ENCODE results near the gene THTPA. TPM values are rescaled to one million over a fixed set of nuclear protein-coding genes. Genes with fewer than 3 reads are reported as not detected.
A peak's percentile ranks its signal among the peaks of the same experiment; 100 is the strongest.

Gene THTPA
- total RNA-seq, 1 donor from 2014 or later, result 7.7 TPM

GRCh38 chr14:23555533-23555881, 564 bp upstream of the THTPA start:
- Histone ChIP-seq H4K20me1 (ENCODE audit: low read depth) (no peaks in the 10 kb centered on the region), H3K4me1 (peaks cover 16% of the 10 kb centered on the region), H3F3A (ENCODE audit: low read depth) (peaks cover 45% of the 10 kb centered on the region), H3K9ac (no peak overlapping the region), H3K79me2 (ENCODE audit: low read depth) (peaks cover 18% of the 10 kb centered on the region), H3K4me2 (peak overlapping the region; percentile 84), H3K9me3 (ENCODE audit: low read depth) (no peaks in the 10 kb centered on the region), H3K36me3 (no peaks in the 10 kb centered on the region), H3K27ac (no peak overlapping the region), H2AFZ (replicated peaks) (peak overlapping the region; percentile 94), H3K4me3 (peak overlapping the region; percentile 88), H3K27me3 (no peaks in the 10 kb centered on the region)
- peaks cover 28% of the 10 kb centered on the region for H3K4me1 Mint-ChIP-seq
- no peaks in the 10 kb centered on the region for H3K9me3 Mint-ChIP-seq
- H3K27me3 Mint-ChIP-seq (ENCODE audit: insufficient read depth, low read depth), result peaks cover 2% of the 10 kb centered on the region
- TF ChIP-seq CTCF (IDR thresholded peaks at IDR 0.05), result no peak
- no peak for TF ChIP-seq EZH2phosphoT487 (IDR thresholded peaks at IDR 0.05)
- no peak for TF ChIP-seq EZH2 (IDR thresholded peaks at IDR 0.05)
- peaks cover 3% of the 10 kb centered on the region for H3K36me3 Mint-ChIP-seq
- peak overlapping the region; percentile 79 for H3K27ac Mint-ChIP-seq
- H3K4me3 Mint-ChIP-seq, result peak overlapping the region; percentile 93
- DNase-seq (ENCODE audit: low spot score), result no peak

- H3K4me3 Mint-ChIP-seq, result peak overlapping the region; percentile 93
- H3K9me3 Mint-ChIP-seq, result no peaks in the 10 kb centered on the region
- Histone ChIP-seq H4K20me1 (ENCODE audit: low read depth) (no peaks in the 10 kb centered on the region), H3K27ac (no peak overlapping the region), H3K79me2 (ENCODE audit: low read depth) (peaks cover 15% of the 10 kb centered on the region), H3K9me3 (ENCODE audit: low read depth) (no peaks in the 10 kb centered on the region), H3K4me2 (peak overlapping the region; percentile 84), H3K9ac (no peak overlapping the region), H3K27me3 (no peaks in the 10 kb centered on the region), H3F3A (ENCODE audit: low read depth) (peaks cover 41% of the 10 kb centered on the region), H3K36me3 (no peaks in the 10 kb centered on the region), H3K4me1 (peaks cover 14% of the 10 kb centered on the region), H2AFZ (replicated peaks) (no peak overlapping the region), H3K4me3 (peak overlapping the region; percentile 88)
- DNase-seq (ENCODE audit: low spot score), result no peak
- peaks cover 3% of the 10 kb centered on the region for H3K36me3 Mint-ChIP-seq
- peaks cover 2% of the 10 kb centered on the region for H3K27me3 Mint-ChIP-seq (ENCODE audit: insufficient read depth, low read depth)
- no peak for TF ChIP-seq CTCF (IDR thresholded peaks at IDR 0.05)
- TF ChIP-seq EZH2 (IDR thresholded peaks at IDR 0.05), result no peak
- TF ChIP-seq EZH2phosphoT487 (IDR thresholded peaks at IDR 0.05), result no peak
- peaks cover 28% of the 10 kb centered on the region for H3K4me1 Mint-ChIP-seq
- peak overlapping the region; percentile 66 for H3K27ac Mint-ChIP-seq
Measured at GRCh38 chr14:23556700-23557440, 799 bp downstream of the THTPA start.

- H3K36me3 Mint-ChIP-seq, result peaks cover 3% of the 10 kb centered on the region
- H2AFZ ChIP-seq (replicated peaks), result no peak overlapping the region
- H3K27me3 Mint-ChIP-seq (ENCODE audit: insufficient read depth, low read depth), result peaks cover 2% of the 10 kb centered on the region
- H3K79me2 ChIP-seq (ENCODE audit: low read depth), result peaks cover 15% of the 10 kb centered on the region
- TF ChIP-seq EZH2 (IDR thresholded peaks at IDR 0.05), result no peak
- no peak for TF ChIP-seq CTCF (IDR thresholded peaks at IDR 0.05)
- TF ChIP-seq EZH2phosphoT487 (IDR thresholded peaks at IDR 0.05), result no peak
- H3K4me2 ChIP-seq, result peak overlapping the region; percentile 84
- no peaks in the 10 kb centered on the region for H3K36me3 ChIP-seq
- H3K27me3 ChIP-seq, result no peaks in the 10 kb centered on the region
- peaks cover 41% of the 10 kb centered on the region for H3F3A ChIP-seq (ENCODE audit: low read depth)
- H3K27ac Mint-ChIP-seq, result no peak overlapping the region
- no peak overlapping the region for H3K4me3 ChIP-seq
- no peaks in the 10 kb centered on the region for H3K9me3 ChIP-seq (ENCODE audit: low read depth)
- H4K20me1 ChIP-seq (ENCODE audit: low read depth), result peaks cover 4% of the 10 kb centered on the region
- no peaks in the 10 kb centered on the region for H3K9me3 Mint-ChIP-seq
- peaks cover 12% of the 10 kb centered on the region for H3K4me1 ChIP-seq
- peaks cover 28% of the 10 kb centered on the region for H3K4me1 Mint-ChIP-seq
- no peak overlapping the region for H3K9ac ChIP-seq
- DNase-seq (ENCODE audit: low spot score), result no peak
- no peak overlapping the region for H3K27ac ChIP-seq
- peak overlapping the region; percentile 65 for H3K4me3 Mint-ChIP-seq
Measured at GRCh38 chr14:23557521-23557920, 1.4 kb downstream of the THTPA start.

Data from neural progenitor cell (in vitro differentiated cells).